Measurements from ENCODE around the gene PTCRA. TPM values are rescaled to one million over a fixed set of nuclear protein-coding genes. Genes with fewer than 3 reads are reported as not detected.

Gene PTCRA
- total and polyA plus RNA-seq, 2 experiments from 2014 or later: not detected

Other genes with a start within 250 kb of the PTCRA start
- 0.52 and 0.89 TPM in 2 replicates for gene PRPH2, start 193.5 kb upstream of the PTCRA start, total RNA-seq (2014; rRNA removed; shearing (Covaris generic))
- gene PRPH2, start 193.5 kb upstream of the PTCRA start, polyA plus RNA-seq (2016; fragmentation: Nextera tagmentation; extraction: Ambion mirVana): 0.21 and 0.50 TPM in 2 replicates
- 45.0 and 59.5 TPM in 2 replicates for gene TBCC, start 169.9 kb upstream of the PTCRA start, total RNA-seq (2014; rRNA removed; shearing (Covaris generic))
- 45.3 and 48.3 TPM in 2 replicates for gene TBCC, start 169.9 kb upstream of the PTCRA start, polyA plus RNA-seq (2016; fragmentation: Nextera tagmentation; extraction: Ambion mirVana)
- 11.0 and 11.7 TPM in 2 replicates for gene BICRAL, start 134.0 kb upstream of the PTCRA start, total RNA-seq (2014; rRNA removed; shearing (Covaris generic))
- gene BICRAL, start 134.0 kb upstream of the PTCRA start, polyA plus RNA-seq (2016; fragmentation: Nextera tagmentation; extraction: Ambion mirVana): 3.4 and 3.6 TPM in 2 replicates
- gene RPL7L1, start 36.4 kb upstream of the PTCRA start, total RNA-seq (2014; rRNA removed; shearing (Covaris generic)): 109 and 124 TPM in 2 replicates
- 82.1 and 86.9 TPM in 2 replicates for gene RPL7L1, start 36.4 kb upstream of the PTCRA start, polyA plus RNA-seq (2016; fragmentation: Nextera tagmentation; extraction: Ambion mirVana)
- 66.3 and 67.0 TPM in 2 replicates for gene CNPY3, start 13.4 kb downstream of the PTCRA start, total RNA-seq (2014; rRNA removed; shearing (Covaris generic))
- 68.5 and 74.5 TPM in 2 replicates for gene CNPY3, start 13.4 kb downstream of the PTCRA start, polyA plus RNA-seq (2016; fragmentation: Nextera tagmentation; extraction: Ambion mirVana)
- gene GNMT, start 44.7 kb downstream of the PTCRA start, total RNA-seq (2014; rRNA removed; shearing (Covaris generic)): not detected in 2 replicates
- gene GNMT, start 44.7 kb downstream of the PTCRA start, polyA plus RNA-seq (2016; fragmentation: Nextera tagmentation; extraction: Ambion mirVana): 0.52 and 2.5 TPM in 2 replicates
- gene PEX6, start 63.1 kb downstream of the PTCRA start, total RNA-seq (2014; rRNA removed; shearing (Covaris generic)): 24.8 and 25.1 TPM in 2 replicates
- 5.2 and 6.5 TPM in 2 replicates for gene PEX6, start 63.1 kb downstream of the PTCRA start, polyA plus RNA-seq (2016; fragmentation: Nextera tagmentation; extraction: Ambion mirVana)
- gene PPP2R5D, start 68.5 kb downstream of the PTCRA start, total RNA-seq (2014; rRNA removed; shearing (Covaris generic)): 49.9 and 55.3 TPM in 2 replicates
- gene PPP2R5D, start 68.5 kb downstream of the PTCRA start, polyA plus RNA-seq (2016; fragmentation: Nextera tagmentation; extraction: Ambion mirVana): 16.5 and 20.0 TPM in 2 replicates
- 65.6 and 70.5 TPM in 2 replicates for gene MEA1, start 97.9 kb downstream of the PTCRA start, total RNA-seq (2014; rRNA removed; shearing (Covaris generic))
- 205 and 215 TPM in 2 replicates for gene MEA1, start 97.9 kb downstream of the PTCRA start, polyA plus RNA-seq (2016; fragmentation: Nextera tagmentation; extraction: Ambion mirVana)
- gene KLHDC3, start 98.2 kb downstream of the PTCRA start, total RNA-seq (2014; rRNA removed; shearing (Covaris generic)): 182 and 184 TPM in 2 replicates
- 86.2 and 88.2 TPM in 2 replicates for gene KLHDC3, start 98.2 kb downstream of the PTCRA start, polyA plus RNA-seq (2016; fragmentation: Nextera tagmentation; extraction: Ambion mirVana)
- 98.6 and 106 TPM in 2 replicates for gene RRP36, start 105.6 kb downstream of the PTCRA start, total RNA-seq (2014; rRNA removed; shearing (Covaris generic))
- gene RRP36, start 105.6 kb downstream of the PTCRA start, polyA plus RNA-seq (2016; fragmentation: Nextera tagmentation; extraction: Ambion mirVana): 63.8 and 64.7 TPM in 2 replicates
- gene CUL7, start 137.8 kb downstream of the PTCRA start, total RNA-seq (2014; rRNA removed; shearing (Covaris generic)): 9.7 and 13.2 TPM in 2 replicates
- 2.8 and 3.4 TPM in 2 replicates for gene CUL7, start 137.8 kb downstream of the PTCRA start, polyA plus RNA-seq (2016; fragmentation: Nextera tagmentation; extraction: Ambion mirVana)
- 32.3 and 40.4 TPM in 2 replicates for gene MRPL2, start 143.4 kb downstream of the PTCRA start, total RNA-seq (2014; rRNA removed; shearing (Covaris generic))
- 127 and 128 TPM in 2 replicates for gene MRPL2, start 143.4 kb downstream of the PTCRA start, polyA plus RNA-seq (2016; fragmentation: Nextera tagmentation; extraction: Ambion mirVana)
- gene KLC4, start 143.6 kb downstream of the PTCRA start, total RNA-seq (2014; rRNA removed; shearing (Covaris generic)): 17.4 and 22.4 TPM in 2 replicates
- gene KLC4, start 143.6 kb downstream of the PTCRA start, polyA plus RNA-seq (2016; fragmentation: Nextera tagmentation; extraction: Ambion mirVana): 14.9 and 16.6 TPM in 2 replicates
- gene PTK7, start 160.3 kb downstream of the PTCRA start, total RNA-seq (2014; rRNA removed; shearing (Covaris generic)): 121 and 147 TPM in 2 replicates
- gene PTK7, start 160.3 kb downstream of the PTCRA start, polyA plus RNA-seq (2016; fragmentation: Nextera tagmentation; extraction: Ambion mirVana): 46.1 and 52.2 TPM in 2 replicates